CD14-positive monocyte (primary cell): ENCODE measurements around the gene FAM131B. TPM values are rescaled to one million over a fixed set of nuclear protein-coding genes. Genes with fewer than 3 reads are reported as not detected.

ENCODE experiments used
- DNase-seq, 3 donors: peaks; one replicate each; pipeline ENCODE4 v3.0.0-alpha.2; 2011 to 2022
- H2AFZ ChIP-seq: 2 replicates; pipeline ENCODE4 v1.6.0; 2012; ENCODE audit warnings: mild to moderate bottlenecking, low read depth, low read length, inconsistent platforms; ENCODE audit not compliant: insufficient read depth, poor library complexity, severe bottlenecking
- H3K27ac ChIP-seq, 2 donors: 1 replicate in 1 of 2; 2 replicates in 1 of 2; pipeline ENCODE4 v1.5.1; 2012 to 2013; ENCODE audit warnings: low read length in 2 of 2, control low read depth in 1 of 2, inconsistent platforms in 1 of 2, low read depth in 1 of 2, mild to moderate bottlenecking in 1 of 2
- H3K27me3 ChIP-seq, 2 donors: one replicate each; pipeline versions ENCODE4 v1.6.0 to v1.6.1; 2011 to 2013; ENCODE audit warnings: low read length in 2 of 2; ENCODE audit not compliant: control insufficient read depth in 2 of 2, insufficient read depth in 2 of 2
- H3K36me3 ChIP-seq, 2 donors: replicated peaks in 1 of 2; 1 replicate in 1 of 2; 2 replicates in 1 of 2; pipeline versions ENCODE4 v1.5.1 to v1.6.1; 2012 to 2013; ENCODE audit warnings: low read length in 2 of 2, control low read depth in 1 of 2, inconsistent platforms in 1 of 2, mild to moderate bottlenecking in 1 of 2; ENCODE audit not compliant: insufficient read depth in 2 of 2, control insufficient read depth in 1 of 2
- H3K4me1 ChIP-seq, 2 donors: 1 replicate in 1 of 2; 2 replicates in 1 of 2; pipeline versions ENCODE4 v1.5.1 to v1.6.1; 2012 to 2013; ENCODE audit warnings: low read length in 2 of 2, control low read depth in 1 of 2, inconsistent platforms in 1 of 2, mild to moderate bottlenecking in 1 of 2, moderate library complexity in 1 of 2; ENCODE audit not compliant: insufficient read depth in 2 of 2, control insufficient read depth in 1 of 2
- H3K4me2 ChIP-seq: replicated peaks from 2 replicates; pipeline ENCODE3; 2012; ENCODE audit warnings: low read length, moderate library complexity, mild to moderate bottlenecking; ENCODE audit not compliant: poor library complexity, severe bottlenecking; ENCODE audit errors: extremely low read depth
- H3K4me3 ChIP-seq, 3 experiments: fragments of 200-600 bp in 1 of 3; sonication (generic) in 1 of 3; replicated peaks in 1 of 3; 1 replicate in 2 of 3; 2 replicates in 1 of 3; pipeline ENCODE4 v1.5.1; 2011 to 2013; ENCODE audit warnings: low read length in 3 of 3, mild to moderate bottlenecking in 3 of 3, control low read depth in 2 of 3, low read depth in 2 of 3, inconsistent platforms in 1 of 3, moderate library complexity in 1 of 3
- H3K79me2 ChIP-seq: 2 replicates; pipeline ENCODE4 v1.6.0; 2012; ENCODE audit warnings: mild to moderate bottlenecking, control low read depth, inconsistent platforms, low read length, moderate library complexity; ENCODE audit not compliant: insufficient read depth
- H3K9ac ChIP-seq: 2 replicates; pipeline ENCODE4 v1.6.0; 2017; ENCODE audit warnings: low read length, mild to moderate bottlenecking; ENCODE audit not compliant: insufficient read depth, poor library complexity, severe bottlenecking
- H3K9me3 ChIP-seq, 2 donors: replicated peaks in 1 of 2; 1 replicate in 1 of 2; 2 replicates in 1 of 2; pipeline versions ENCODE4 v1.5.1 to v1.6.1; 2012 to 2013; ENCODE audit warnings: low read length in 2 of 2, control low read depth in 1 of 2; ENCODE audit not compliant: control insufficient read depth in 1 of 2, insufficient read depth in 1 of 2
- H4K20me1 ChIP-seq: 2 replicates; pipeline ENCODE4 v1.6.0; 2012; ENCODE audit warnings: mild to moderate bottlenecking, low read length, control low read depth, moderate library complexity; ENCODE audit not compliant: insufficient read depth
- H3K27ac Mint-ChIP-seq, 7 donors: one replicate each; pipeline ENCODE4 v1.8.0; 2020; ENCODE audit warnings: mild to moderate bottlenecking in 7 of 7, mixed read lengths in 7 of 7, moderate library complexity in 6 of 7, inconsistent platforms in 2 of 7
- H3K27me3 Mint-ChIP-seq, 3 donors: one replicate each; pipeline ENCODE4 v1.8.0; 2021 to 2022; ENCODE audit warnings: low read depth in 3 of 3, mild to moderate bottlenecking in 3 of 3, mixed read lengths in 3 of 3, moderate library complexity in 3 of 3, inconsistent platforms in 1 of 3
- H3K36me3 Mint-ChIP-seq, 2 donors: one replicate each; pipeline ENCODE4 v1.8.0; 2020; ENCODE audit warnings: mixed read lengths in 2 of 2, inconsistent platforms in 1 of 2, mild to moderate bottlenecking in 1 of 2
- H3K4me1 Mint-ChIP-seq: one replicate; pipeline ENCODE4 v1.8.0; 2020; ENCODE audit warnings: mild to moderate bottlenecking, mixed read lengths
- H3K4me3 Mint-ChIP-seq, 2 donors: one replicate each; pipeline ENCODE4 v1.8.0; 2020; ENCODE audit warnings: mild to moderate bottlenecking in 2 of 2, mixed read lengths in 2 of 2, moderate library complexity in 1 of 2
- H3K9me3 Mint-ChIP-seq, 7 donors: one replicate each; pipeline ENCODE4 v1.8.0; 2020 to 2022; ENCODE audit warnings: mixed read lengths in 7 of 7, mild to moderate bottlenecking in 6 of 7, moderate library complexity in 6 of 7, inconsistent platforms in 2 of 7
- CTCF ChIP-seq: fragments of 200-600 bp; IDR thresholded peaks from one replicate; pipeline ENCODE4 v1.8.0; 2022; ENCODE audit warnings: antibody characterized with exemption, mild to moderate bottlenecking
- WGBS: methylation state at CpG from one replicate; pipeline ENCODE4 v1.1.5; 2013; ENCODE audit warnings: missing lambda C conversion rate; ENCODE audit not compliant: insufficient coverage; 5-methylcytosine and 5-hydroxymethylcytosine counted together
- intact Hi-C, 2 donors: fragments of 100-400 bp; cut with micrococcal nuclease; formaldehyde crosslinking; loops; one replicate each; pipeline versions ENCODE4 v1.15.0 to v1.15.1; 2023
- polyA plus RNA-seq, 3 donors: library from polyadenylated mRNA; depleted of rRNA in 1 of 3; unstranded in 2 of 3; stranded (reverse) in 1 of 3; fragments of 300-500 nt in 2 of 3; fragments of >200 nt in 1 of 3; fragmentation: Illumina TruSeq in 2 of 3; gene quantifications; 1 replicate in 2 of 3; 2 replicates in 1 of 3; pipeline ENCODE4 v1.2.3, GENCODE V29; 2012 to 2021

The FAM131B gene
- polyA plus RNA-seq, 3 donors, result 0.69 to 0.72 TPM; not detected in 1

GRCh38 chr7:143390104-143390772, 27.7 kb upstream of the FAM131B start:
- Histone ChIP-seq H3K27ac (peak overlapping the region in 1 of 2 donors; percentile 99), H3K4me2 (no peak overlapping the region), H4K20me1 (peaks cover 97% of the 10 kb centered on the region), H2AFZ (no peak overlapping the region), H3K79me2 (peaks cover 54% of the 10 kb centered on the region), H3K27me3 (no peaks in the 10 kb centered on the region), H3K9ac (no peak overlapping the region), H3K4me3 (no peak overlapping the region), H3K4me1 (peaks cover 51 to 82% of the 10 kb centered on the region in 2 donors), H3K36me3 (peaks cover 57 to 70% of the 10 kb centered on the region in 2 donors), H3K9me3 (no peaks in the 10 kb centered on the region)
- Mint-ChIP-seq H3K36me3 (peaks cover 0 to 48% of the 10 kb centered on the region in 2 donors), H3K4me1 (peaks cover 61% of the 10 kb centered on the region), H3K4me3 (no peak overlapping the region), H3K9me3 (no peaks in the 10 kb centered on the region), H3K27ac (peak overlapping the region; percentile 35 to 87 (median 81)), H3K27me3 (no peaks in the 10 kb centered on the region)
- DNase-seq, result no peak
- intact Hi-C loops, result no loop called here
- WGBS, result 89% methylated on average over 8 of the region's 10 CpGs
- no peak for TF ChIP-seq CTCF

- Mint-ChIP-seq H3K36me3 (peaks cover 0 to 48% of the 10 kb centered on the region in 2 donors), H3K4me3 (no peak overlapping the region), H3K9me3 (no peaks in the 10 kb centered on the region), H3K27ac (peak overlapping the region; percentile 35 to 87 (median 81)), H3K27me3 (no peaks in the 10 kb centered on the region), H3K4me1 (peaks cover 54% of the 10 kb centered on the region)
- H3K4me2 ChIP-seq, result no peak overlapping the region
- intact Hi-C loops, result no loop called here
- peaks cover 62% of the 10 kb centered on the region for H3K79me2 ChIP-seq
- H3K9me3 ChIP-seq, result no peaks in the 10 kb centered on the region
- H4K20me1 ChIP-seq, result peaks cover 97% of the 10 kb centered on the region
- no peak overlapping the region for H2AFZ ChIP-seq
- 90% methylated on average over 14 of the region's 15 CpGs for WGBS
- H3K4me1 ChIP-seq, result peaks cover 50 to 83% of the 10 kb centered on the region in 2 donors
- peak overlapping the region; percentile 10 to 99 for H3K27ac ChIP-seq
- H3K36me3 ChIP-seq, result peaks cover 60 to 72% of the 10 kb centered on the region in 2 donors
- no peak overlapping the region for H3K9ac ChIP-seq
- DNase-seq, result no peak
- H3K4me3 ChIP-seq, result no peak overlapping the region
- no peaks in the 10 kb centered on the region for H3K27me3 ChIP-seq
- TF ChIP-seq CTCF, result no peak
Measured at GRCh38 chr7:143389316-143390103, 27.0 kb upstream of the FAM131B start.
